ENCODE results near the gene PORCN.

GRCh38 chrX:48480583-48480982 lies 28.2 kb upstream of the PORCN start:
- TF ChIP-seq CTCF (IDR thresholded peaks at IDR 0.05; ENCODE audit: low read depth, low read length, missing input control) (no peak), TAF1 (conservative IDR thresholded peaks at IDR 0.05) (no peak), ATF3 (IDR thresholded peaks at IDR 0.05) (no peak), JUND (IDR thresholded peaks at IDR 0.05) (no peak), GABPA (IDR thresholded peaks at IDR 0.05 in 1 of 2, conservative IDR thresholded peaks at IDR 0.05 in 1 of 2) (no peak), EGR1 (IDR thresholded peaks at IDR 0.05; ENCODE audit: low read depth in 2 of 2) (no peak), SP1 (IDR thresholded peaks at IDR 0.05) (no peak), ZBTB33 (IDR thresholded peaks at IDR 0.05) (no peak), MAX (IDR thresholded peaks at IDR 0.05) (no peak), HNF4G (IDR thresholded peaks at IDR 0.05) (no peak), YY1 (IDR thresholded peaks at IDR 0.05) (no peak), RAD21 (IDR thresholded peaks at IDR 0.05) (no peak)
- TF ChIP-seq, protein P1, sequence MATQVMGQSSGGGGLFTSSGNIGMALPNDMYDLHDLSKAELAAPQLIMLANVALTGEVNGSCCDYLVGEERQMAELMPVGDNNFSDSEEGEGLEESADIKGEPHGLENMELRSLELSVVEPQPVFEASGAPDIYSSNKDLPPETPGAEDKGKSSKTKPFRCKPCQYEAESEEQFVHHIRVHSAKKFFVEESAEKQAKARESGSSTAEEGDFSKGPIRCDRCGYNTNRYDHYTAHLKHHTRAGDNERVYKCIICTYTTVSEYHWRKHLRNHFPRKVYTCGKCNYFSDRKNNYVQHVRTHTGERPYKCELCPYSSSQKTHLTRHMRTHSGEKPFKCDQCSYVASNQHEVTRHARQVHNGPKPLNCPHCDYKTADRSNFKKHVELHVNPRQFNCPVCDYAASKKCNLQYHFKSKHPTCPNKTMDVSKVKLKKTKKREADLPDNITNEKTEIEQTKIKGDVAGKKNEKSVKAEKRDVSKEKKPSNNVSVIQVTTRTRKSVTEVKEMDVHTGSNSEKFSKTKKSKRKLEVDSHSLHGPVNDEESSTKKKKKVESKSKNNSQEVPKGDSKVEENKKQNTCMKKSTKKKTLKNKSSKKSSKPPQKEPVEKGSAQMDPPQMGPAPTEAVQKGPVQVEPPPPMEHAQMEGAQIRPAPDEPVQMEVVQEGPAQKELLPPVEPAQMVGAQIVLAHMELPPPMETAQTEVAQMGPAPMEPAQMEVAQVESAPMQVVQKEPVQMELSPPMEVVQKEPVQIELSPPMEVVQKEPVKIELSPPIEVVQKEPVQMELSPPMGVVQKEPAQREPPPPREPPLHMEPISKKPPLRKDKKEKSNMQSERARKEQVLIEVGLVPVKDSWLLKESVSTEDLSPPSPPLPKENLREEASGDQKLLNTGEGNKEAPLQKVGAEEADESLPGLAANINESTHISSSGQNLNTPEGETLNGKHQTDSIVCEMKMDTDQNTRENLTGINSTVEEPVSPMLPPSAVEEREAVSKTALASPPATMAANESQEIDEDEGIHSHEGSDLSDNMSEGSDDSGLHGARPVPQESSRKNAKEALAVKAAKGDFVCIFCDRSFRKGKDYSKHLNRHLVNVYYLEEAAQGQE (IDR thresholded peaks at IDR 0.05), result no peak

Measured in liver (tissue), 3 donors.